ENCODE data around the gene PPP2R3A.
"Not testable (repeated sequence)": the region's sequence is repeated elsewhere in the genome, so short reads cannot be mapped to it uniquely, and the experiment has no call there.

The PPP2R3A gene

DNA sequence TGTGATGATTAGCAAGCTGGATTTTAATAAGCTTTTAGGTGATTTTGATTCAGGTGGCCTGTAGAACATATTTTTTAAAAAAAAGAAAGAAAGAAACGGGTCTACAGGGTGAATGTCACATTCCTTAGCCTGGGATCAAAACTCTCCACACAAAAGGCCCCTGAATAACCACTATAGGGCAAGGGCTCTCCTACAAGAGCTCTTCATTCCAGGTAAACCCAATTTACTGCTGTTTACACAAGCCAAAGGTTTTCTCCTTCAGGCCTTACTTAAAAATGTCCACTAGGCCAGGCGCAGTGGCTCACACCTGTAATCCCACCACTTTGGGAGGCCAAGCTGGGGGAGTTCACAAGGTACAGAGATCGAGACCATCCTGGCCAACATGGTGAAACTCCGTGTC is 222.3 kb downstream of the PPP2R3A start:
- Mint-ChIP-seq H3K27ac (no peak overlapping the region), H3K9me3 (no peaks in the 10 kb centered on the region), H3K27me3 (ENCODE audit: low read depth) (no peaks in the 10 kb centered on the region), H3K36me3 (ENCODE audit: low read depth) (peaks cover 41% of the 10 kb centered on the region), H3K4me3 (no peak overlapping the region), H3K4me1 (ENCODE audit: low read depth) (peaks cover 64% of the 10 kb centered on the region)
- no peak for DNase-seq (ENCODE audit: low spot score)

DNA sequence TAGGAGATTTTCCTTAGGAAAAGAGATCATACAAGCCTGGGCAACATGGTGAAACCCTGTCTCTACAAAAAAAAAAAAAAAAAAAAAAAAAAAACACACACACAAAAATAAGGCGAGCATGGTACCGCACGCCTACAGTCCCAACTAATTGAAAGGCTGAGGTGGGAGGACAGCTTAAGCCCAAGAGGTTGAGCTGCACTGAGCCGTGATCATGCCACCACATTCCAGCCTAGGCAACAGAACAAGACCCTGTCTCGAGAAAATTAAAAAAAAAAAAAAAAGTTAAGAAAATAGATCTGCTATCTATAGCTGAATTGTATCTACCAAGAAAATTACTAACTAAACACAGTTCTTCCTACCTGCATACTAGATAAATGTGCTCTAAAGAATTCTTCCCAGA is 223.5 kb downstream of the PPP2R3A start:
- DNase-seq (ENCODE audit: low spot score), result no peak
- H3K27me3 Mint-ChIP-seq (ENCODE audit: low read depth), result no peaks in the 10 kb centered on the region
- H3K36me3 Mint-ChIP-seq (ENCODE audit: low read depth), result peaks cover 48% of the 10 kb centered on the region
- peak overlapping the region; percentile 57 for H3K4me3 Mint-ChIP-seq
- no peaks in the 10 kb centered on the region for H3K9me3 Mint-ChIP-seq
- no peak overlapping the region for H3K27ac Mint-ChIP-seq
- H3K4me1 Mint-ChIP-seq (ENCODE audit: low read depth), result peaks cover 62% of the 10 kb centered on the region

DNA sequence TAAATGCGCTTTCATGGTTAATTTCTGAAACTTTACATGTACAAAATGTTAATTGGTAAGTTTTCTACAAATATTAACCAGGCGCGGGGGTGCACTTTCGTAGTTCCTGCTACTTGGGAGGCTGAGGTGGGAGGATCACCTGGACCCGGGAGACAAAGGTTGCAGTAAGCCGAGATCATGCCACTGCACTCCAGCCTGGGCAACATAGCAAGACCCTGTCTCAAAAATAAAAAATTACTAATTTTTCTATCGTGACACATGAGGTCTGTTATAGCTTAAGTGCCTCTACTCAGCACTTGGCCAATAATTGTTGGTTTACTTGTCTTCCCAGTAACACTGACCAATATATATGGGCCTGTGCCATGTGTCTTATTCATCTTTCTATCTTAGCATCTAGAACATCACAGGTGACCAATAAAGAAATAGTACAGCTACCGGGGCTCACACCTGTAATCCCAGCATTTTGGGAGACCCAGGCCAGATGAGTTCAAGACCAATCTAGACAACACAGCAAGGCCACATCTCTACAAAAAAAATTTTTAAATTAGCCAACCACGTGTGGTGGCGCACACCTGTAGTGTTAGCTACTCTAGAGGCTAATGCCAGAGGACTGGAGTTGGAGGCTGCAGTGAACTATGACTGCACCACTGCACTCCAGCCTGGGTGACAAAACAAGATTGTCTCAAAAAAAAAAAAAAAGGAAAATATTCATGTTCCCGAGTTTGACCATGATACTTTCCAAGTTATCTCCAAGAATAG is 224.5 kb downstream of the PPP2R3A start:
- H3K9me3 Mint-ChIP-seq, result no peaks in the 10 kb centered on the region
- peaks cover 58% of the 10 kb centered on the region for H3K36me3 Mint-ChIP-seq (ENCODE audit: low read depth)
- no peaks in the 10 kb centered on the region for H3K27me3 Mint-ChIP-seq (ENCODE audit: low read depth)
- H3K27ac Mint-ChIP-seq, result no peak overlapping the region
- H3K4me1 Mint-ChIP-seq (ENCODE audit: low read depth), result peaks cover 62% of the 10 kb centered on the region
- peak overlapping the region; percentile 91 for H3K4me3 Mint-ChIP-seq
- no peak for DNase-seq (ENCODE audit: low spot score)

DNA sequence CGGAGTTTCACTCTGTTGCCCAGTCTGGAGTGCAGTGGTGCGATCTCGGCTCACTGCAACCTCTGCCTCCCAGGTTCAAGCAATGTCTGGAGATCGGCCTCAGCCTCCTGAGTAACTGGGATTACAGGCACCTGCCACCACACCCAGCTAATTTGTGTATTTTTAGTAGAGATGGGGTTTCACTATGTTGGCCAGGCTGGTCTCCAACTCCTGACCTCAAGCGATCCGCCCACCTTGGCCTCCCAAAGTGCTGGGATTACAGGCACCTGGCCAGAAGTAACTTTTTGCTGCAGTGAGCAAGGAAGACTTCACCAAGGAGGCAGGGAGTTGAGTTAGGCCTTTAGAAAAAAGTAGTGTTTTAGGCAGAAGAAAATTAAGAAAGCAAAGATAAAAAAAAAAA is 226.7 kb downstream of the PPP2R3A start:
- Mint-ChIP-seq H3K4me3 (peak overlapping the region; percentile 91), H3K36me3 (ENCODE audit: low read depth) (peaks cover 59% of the 10 kb centered on the region), H3K27ac (peak overlapping the region; percentile 77), H3K4me1 (ENCODE audit: low read depth) (peaks cover 51% of the 10 kb centered on the region)
- H3K27me3 Mint-ChIP-seq (ENCODE audit: low read depth); H3K9me3 Mint-ChIP-seq; DNase-seq (ENCODE audit: low spot score): not testable (repeated sequence)

DNA sequence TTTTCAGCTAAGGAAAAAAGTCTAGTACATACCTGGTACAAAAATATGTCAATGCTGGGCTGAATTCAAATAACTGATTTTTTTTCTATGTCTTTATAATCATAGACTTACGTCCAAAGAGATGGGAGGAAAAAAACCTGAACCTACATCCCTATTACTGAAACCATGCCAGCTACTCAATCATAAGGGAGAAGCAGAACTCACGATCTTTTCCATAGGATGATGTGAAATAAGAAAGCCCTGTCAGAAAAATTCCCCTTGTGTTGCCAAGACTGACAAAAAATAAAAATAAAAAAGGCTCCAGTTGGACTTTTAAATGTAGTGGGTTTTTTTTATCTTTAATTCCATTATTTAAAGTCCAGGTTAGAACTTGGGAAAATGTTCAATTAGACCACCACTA is 227.3 kb downstream of the PPP2R3A start:
- H3K4me1 Mint-ChIP-seq (ENCODE audit: low read depth), result peaks cover 52% of the 10 kb centered on the region
- peaks cover 59% of the 10 kb centered on the region for H3K36me3 Mint-ChIP-seq (ENCODE audit: low read depth)

DNA sequence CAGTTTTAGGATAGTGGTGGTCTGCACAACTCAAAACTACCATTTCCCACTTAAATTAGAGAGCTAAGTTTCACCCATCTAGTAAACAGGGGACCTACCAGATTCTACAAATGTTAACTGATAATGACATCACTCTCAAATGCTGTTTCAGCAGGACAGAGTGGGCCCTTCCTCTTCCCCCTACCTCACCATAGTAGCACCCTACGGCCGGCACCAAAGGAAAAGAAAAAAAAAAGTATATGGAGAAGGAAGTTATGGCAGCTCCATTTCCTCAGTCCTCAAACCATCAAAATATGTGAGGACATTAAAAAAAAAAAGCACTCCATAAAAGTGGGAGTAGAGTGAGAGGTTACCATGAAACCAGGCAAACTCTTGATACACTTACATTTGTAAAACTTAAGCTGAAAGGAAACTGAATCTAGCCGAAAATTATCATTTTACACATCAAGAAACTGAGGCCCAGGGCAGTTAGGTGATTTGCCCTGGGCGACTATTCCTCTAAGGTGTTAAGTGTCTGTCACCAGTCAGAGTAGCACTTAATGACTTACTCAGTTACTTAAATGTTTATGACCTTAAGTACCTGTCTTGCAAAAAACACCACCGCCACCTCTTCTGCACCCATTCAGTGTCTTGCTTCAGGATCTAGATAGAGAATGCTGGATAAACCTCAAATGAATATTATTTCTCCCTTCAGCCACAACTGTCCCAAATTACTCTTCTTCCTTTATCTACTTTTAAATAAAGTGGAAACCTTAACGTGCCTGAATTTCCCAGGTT is 227.9 kb downstream of the PPP2R3A start:
- peak overlapping the region; percentile 90 for H3K27ac Mint-ChIP-seq
- H3K4me1 Mint-ChIP-seq (ENCODE audit: low read depth), result peaks cover 52% of the 10 kb centered on the region
- peak overlapping the region; percentile 91 for H3K4me3 Mint-ChIP-seq
- no peaks in the 10 kb centered on the region for H3K9me3 Mint-ChIP-seq
- no peak for DNase-seq (ENCODE audit: low spot score)
- peaks cover 4% of the 10 kb centered on the region for H3K27me3 Mint-ChIP-seq (ENCODE audit: low read depth)
- peaks cover 58% of the 10 kb centered on the region for H3K36me3 Mint-ChIP-seq (ENCODE audit: low read depth)

More for the DNA sequence above, 227.3 kb downstream of the PPP2R3A start:
- Mint-ChIP-seq H3K27ac (peak overlapping the region; percentile 77), H3K27me3 (ENCODE audit: low read depth) (peaks cover 4% of the 10 kb centered on the region), H3K4me3 (peak overlapping the region; percentile 91), H3K9me3 (no peaks in the 10 kb centered on the region)
- no peak for DNase-seq (ENCODE audit: low spot score)

DNA sequence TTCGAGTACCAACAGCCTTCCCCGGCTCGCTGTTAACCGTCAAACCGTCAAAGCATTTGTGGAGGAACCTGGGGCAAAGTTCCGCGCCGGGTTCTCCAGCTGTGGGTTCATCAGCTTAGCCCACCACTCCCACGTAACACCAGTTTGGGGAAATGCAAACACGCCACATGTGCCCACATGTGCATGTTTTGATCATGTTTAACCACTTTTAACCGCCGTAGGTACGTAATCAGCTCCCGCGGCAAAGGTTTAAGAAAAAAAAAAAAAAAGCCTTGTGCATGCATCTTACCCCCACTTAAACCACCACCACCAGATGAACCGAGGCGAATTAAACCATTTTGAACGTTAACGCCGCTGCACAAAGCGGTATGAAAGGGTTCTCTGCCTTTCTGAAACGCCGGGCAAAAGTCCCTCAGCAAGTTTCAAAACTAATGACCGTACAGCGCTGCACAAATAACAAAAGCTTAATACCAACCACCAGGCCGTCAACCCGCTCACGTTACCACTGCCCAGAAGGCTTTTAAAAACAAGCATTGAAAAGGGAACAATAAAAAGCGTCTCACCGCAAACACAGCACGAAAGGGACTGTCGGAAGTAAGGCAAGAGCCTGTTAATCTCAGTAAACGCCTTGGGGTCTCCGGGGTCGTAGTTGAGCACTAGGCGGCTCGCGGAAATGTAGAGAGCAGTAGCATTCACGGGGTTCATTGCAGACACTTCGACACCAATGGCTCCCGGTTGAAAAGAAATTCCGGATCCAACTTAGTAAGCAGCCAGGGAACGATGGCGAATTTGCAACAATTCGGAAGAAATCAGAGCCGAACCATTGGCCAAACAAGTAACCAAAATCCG is 229.1 kb downstream of the PPP2R3A start:
- Mint-ChIP-seq H3K27ac (peak overlapping the region; percentile 90), H3K27me3 (ENCODE audit: low read depth) (peaks cover 4% of the 10 kb centered on the region), H3K36me3 (ENCODE audit: low read depth) (peaks cover 52% of the 10 kb centered on the region), H3K4me1 (ENCODE audit: low read depth) (peaks cover 43% of the 10 kb centered on the region), H3K9me3 (no peaks in the 10 kb centered on the region), H3K4me3 (peak overlapping the region; percentile 91)
- peak; percentile 73 for DNase-seq (ENCODE audit: low spot score)

DNA sequence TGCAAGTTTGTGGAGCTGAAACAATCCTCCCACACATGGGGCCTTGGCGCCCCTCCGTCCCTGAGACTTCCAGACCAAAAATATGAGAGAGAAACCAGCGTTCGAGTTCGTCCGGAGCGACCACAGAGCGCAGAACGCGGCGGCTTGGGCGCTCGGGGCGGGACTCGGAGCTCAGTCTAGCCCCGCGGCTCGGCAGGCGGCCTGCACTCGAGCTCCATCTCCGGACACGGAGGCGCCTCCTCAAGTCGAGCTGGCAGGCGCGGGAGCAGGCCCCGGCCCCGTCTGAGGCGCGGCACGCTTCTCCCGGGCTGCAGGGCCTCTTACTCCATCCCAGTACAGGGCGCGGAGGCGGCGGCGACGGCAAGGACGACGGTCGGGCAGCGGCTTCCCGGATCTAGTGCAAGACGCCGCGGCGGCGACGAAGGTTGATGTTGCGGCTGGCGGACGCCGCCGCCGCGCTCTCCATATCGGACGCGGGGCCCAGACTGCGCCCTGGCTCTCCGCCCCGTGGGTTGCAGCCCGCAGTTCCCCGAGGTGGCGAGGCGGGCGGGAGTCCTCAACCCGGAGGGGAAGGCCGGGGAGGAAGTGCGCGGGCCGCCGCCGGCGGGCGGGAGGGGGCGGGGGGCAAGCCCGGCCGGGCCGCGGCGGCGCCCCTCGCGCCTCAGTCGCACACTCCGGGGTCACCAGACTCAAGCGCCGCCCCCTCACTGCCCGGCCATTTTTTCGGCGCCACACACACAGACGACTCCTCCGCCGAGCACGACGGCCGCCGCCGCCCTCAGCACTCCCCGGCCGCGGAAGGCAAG is 229.9 kb downstream of the PPP2R3A start:
- DNase-seq (ENCODE audit: low spot score), result peak; percentile 80
- Mint-ChIP-seq H3K36me3 (ENCODE audit: low read depth) (peaks cover 46% of the 10 kb centered on the region), H3K4me1 (ENCODE audit: low read depth) (peaks cover 38% of the 10 kb centered on the region), H3K27me3 (ENCODE audit: low read depth) (peaks cover 4% of the 10 kb centered on the region), H3K27ac (peak overlapping the region; percentile 97), H3K9me3 (no peaks in the 10 kb centered on the region), H3K4me3 (peak overlapping the region; percentile 93)

DNA sequence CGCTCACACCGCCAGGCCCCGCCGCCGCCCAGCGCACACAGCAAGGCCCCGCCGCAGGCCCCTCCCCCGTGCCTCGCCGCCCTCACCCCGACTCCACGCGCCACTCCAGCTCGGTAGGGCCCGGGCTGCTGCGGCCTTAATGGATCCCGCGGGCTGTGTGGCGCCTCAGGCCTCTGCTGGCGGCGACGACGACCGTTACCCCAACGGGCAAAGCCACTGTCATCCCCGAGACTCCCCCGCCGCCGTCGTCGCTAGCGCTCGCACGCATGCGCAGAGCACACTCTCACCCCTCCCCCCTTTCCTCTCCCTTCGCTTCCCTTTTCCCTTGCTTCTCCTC is 230.5 kb downstream of the PPP2R3A start, which contains the start of gene MSL2:
Gene MSL2 (minus strand): TSS at position 272 of the 337 bp plus-strand sequence. CDS start 1,222 bp downstream, outside the sequence.
- Mint-ChIP-seq H3K27me3 (ENCODE audit: low read depth) (peaks cover 4% of the 10 kb centered on the region), H3K36me3 (ENCODE audit: low read depth) (peaks cover 40% of the 10 kb centered on the region), H3K4me3 (peak within 1 kb of the TSS; percentile 93), H3K27ac (peak within 1 kb of the TSS; percentile 97), H3K9me3 (no peaks in the 10 kb centered on the region), H3K4me1 (ENCODE audit: low read depth) (peaks cover 32% of the 10 kb centered on the region)
- no peak for DNase-seq (ENCODE audit: low spot score)

DNA sequence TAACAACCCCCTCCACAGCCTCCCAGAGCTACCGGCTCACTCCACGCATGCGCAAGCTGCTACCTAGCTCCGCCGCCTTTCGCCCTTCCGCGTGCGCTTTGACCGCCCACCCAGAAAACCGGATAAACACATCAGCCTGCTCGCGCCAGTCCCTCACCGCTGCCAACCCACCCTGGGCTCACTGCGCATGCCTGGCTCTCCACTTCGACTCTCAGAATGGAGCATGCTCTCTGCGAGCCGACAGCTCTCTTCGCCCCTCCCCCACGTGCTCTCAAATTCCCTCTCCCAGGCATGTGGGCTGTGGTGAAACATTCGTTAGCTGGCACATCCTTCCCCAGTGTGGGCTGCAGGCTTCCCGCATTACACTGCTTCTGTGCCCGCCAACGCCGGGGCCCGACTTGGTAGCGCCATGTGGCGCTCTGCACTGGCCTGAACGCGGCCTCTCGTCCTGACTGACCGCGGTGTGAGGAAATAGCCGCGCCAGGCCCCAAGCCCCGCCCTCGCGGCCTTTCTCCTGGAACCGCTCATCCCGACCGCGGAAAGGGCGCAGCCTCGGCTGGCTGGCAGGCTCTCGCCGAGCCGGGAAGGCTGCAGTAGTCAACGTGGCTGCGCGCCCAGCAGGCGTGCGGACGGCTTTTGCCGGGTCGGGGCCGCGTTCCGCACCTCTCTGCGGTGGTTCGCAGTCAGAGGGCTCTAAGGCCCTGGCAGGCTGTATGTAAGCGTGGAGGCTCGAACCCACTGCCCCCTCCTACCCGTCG is 231.1 kb downstream of the PPP2R3A start:
- Mint-ChIP-seq H3K27ac (peak overlapping the region; percentile 97), H3K36me3 (ENCODE audit: low read depth) (peaks cover 37% of the 10 kb centered on the region), H3K9me3 (no peaks in the 10 kb centered on the region), H3K4me1 (ENCODE audit: low read depth) (peaks cover 28% of the 10 kb centered on the region), H3K27me3 (ENCODE audit: low read depth) (peaks cover 4% of the 10 kb centered on the region), H3K4me3 (peak overlapping the region; percentile 93)
- peak; percentile 100 for DNase-seq (ENCODE audit: low spot score)

DNA sequence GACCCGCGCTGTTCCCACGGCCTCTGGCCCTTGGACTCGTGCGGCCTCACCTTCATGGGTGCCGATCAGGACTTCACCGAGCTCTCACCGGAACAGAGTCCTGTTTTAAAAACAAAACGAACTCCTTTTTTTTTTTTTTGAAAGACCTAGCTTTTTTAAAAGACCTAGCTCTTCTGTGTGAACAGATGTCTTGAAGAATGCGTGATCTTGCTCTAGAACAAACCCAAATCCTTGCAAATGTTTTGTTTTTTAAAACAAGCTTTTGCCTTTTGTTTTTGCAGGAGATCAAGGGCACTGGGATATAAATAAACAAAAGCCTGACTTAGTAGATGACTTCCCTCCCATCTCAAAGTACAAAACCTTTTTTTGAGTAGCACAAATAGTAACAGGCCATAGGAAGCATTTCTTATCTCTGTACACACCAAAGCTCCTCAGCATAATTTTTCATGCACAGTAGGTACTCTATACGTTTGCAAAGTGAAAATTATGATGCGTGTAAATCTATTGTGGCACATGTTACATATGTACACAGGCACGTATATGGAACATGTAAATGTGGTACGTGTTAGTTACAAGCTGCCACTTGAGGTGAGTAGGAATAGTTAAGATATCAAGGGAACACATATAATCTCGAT is 231.7 kb downstream of the PPP2R3A start:
- no peaks in the 10 kb centered on the region for H3K9me3 Mint-ChIP-seq

More for the DNA sequence above, 231.7 kb downstream of the PPP2R3A start:
- peaks cover 21% of the 10 kb centered on the region for H3K4me1 Mint-ChIP-seq (ENCODE audit: low read depth)
- DNase-seq (ENCODE audit: low spot score), result no peak
- H3K4me3 Mint-ChIP-seq, result peak overlapping the region; percentile 93
- H3K36me3 Mint-ChIP-seq (ENCODE audit: low read depth), result peaks cover 30% of the 10 kb centered on the region
- peak overlapping the region; percentile 97 for H3K27ac Mint-ChIP-seq
- peaks cover 4% of the 10 kb centered on the region for H3K27me3 Mint-ChIP-seq (ENCODE audit: low read depth)

All from T-helper 2 cell treated with Interferon-gamma antibody and Interleukin-4, amounts not matched to agents 5 μg/mL and 100 μg/mL, for 36 hours (primary cell).